GM18873 (cell line): Measurements from ENCODE around the gene ANKRD13D.
A peak's percentile ranks its signal among the peaks of the same experiment; 100 is the strongest.

ENCODE experiments used
- ATAC-seq: cut with Tn5 transposase; IDR thresholded peaks from one replicate; pipeline ENCODE4 v1.9.1; 2021; ENCODE audit warnings: mild to moderate bottlenecking, moderate library complexity, moderate number of reproducible peaks; ENCODE audit not compliant: unreplicated experiment, low FRiP score

Gene ANKRD13D

DNA sequence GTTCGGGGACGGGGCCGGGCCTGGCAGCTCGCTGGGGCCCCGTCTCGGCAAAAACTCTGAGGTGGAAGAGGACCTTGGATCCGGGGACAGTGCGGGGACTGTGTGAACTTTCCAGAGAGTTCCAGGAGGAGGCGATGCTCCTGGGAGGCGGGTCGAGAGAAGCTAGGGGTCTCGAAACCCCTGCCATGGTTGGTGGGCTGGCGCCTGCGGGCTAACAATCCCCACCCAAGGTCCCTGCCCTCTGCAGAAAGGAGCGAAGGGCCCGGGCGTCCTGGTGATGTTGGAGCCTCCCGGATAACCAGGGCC, 27.5 kb upstream of the ANKRD13D start:
- ATAC-seq, result no peak

DNA sequence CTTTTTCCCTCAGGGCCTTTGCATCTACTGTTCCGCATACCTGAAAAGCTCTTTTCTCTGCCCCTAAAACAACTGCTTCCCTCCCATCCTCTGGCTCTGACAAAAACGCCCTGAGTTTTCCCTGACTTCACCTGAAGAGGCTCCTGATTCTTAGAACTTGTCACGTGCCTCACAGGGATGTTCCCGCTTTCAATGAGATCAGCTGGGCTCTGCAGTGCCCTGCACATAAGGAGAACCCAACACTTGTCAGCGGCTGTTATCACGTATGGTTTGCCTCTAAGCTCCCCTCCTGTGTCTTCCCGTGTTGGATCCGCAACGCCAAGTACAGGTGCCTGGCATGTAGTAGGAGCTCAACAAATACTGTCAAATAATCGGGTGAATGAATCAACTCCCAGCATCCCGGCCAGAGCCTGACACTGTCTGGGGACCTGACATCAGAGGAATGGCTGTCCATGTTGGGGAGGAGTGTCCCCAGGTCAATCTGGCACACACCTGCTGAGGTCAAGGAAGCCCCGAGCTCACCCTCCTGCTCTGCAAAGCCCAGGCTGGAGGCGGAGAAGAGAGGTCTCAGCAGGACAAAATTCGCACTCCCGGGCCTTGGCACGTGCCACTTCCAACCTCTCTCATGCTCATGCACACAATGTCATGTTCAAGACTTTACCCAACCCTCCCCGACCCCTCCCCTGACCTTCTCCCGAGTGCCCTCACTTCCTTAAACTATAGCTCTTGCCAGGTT, 27.0 kb upstream of the ANKRD13D start:
- ATAC-seq, result no peak

DNA sequence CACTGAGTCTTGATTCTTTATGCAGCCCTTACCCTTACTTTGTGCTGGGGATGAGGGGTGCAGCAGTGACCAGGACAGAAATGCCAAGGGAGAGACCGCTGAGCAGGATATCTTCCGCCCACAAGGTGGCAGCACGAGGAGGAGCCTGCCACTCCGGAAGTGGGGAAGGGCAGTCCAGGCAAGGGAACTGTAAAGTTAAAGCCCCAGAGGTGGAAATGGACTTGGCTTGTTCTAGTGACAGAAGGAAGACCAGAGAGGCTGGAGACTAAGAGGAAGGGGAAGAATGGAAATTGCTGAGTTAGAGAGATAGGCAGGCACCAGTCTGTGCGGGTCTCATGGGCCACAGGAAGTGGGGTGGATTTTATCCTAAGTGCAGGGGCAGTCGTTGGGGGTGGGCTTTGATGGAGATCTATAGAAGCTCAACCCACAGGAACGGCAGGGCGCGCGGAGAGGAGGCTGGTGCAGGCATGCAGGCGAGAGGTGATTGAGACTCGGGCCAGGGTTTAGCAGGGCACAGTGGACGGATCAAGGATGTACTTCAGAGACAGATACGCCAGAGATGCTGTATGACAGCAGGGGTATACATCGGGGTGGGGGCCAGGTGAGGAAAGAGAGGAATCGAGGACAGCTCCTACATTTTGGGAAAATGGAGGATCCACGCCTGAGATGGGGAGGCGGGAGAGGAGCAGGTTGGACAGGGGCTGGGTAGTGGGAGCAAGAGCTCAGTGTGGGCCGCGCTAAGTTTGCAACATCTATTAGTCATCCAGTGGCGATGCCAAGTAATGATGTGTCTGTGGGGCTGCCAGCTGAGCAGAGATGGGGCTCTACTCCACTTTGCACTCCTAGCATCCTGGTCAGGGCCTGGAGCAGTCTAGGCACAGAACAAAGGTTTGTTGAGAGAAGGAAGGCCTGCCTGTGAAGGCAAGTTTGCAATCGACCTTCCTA, 26.1 kb upstream of the ANKRD13D start:
- no peak for ATAC-seq

DNA sequence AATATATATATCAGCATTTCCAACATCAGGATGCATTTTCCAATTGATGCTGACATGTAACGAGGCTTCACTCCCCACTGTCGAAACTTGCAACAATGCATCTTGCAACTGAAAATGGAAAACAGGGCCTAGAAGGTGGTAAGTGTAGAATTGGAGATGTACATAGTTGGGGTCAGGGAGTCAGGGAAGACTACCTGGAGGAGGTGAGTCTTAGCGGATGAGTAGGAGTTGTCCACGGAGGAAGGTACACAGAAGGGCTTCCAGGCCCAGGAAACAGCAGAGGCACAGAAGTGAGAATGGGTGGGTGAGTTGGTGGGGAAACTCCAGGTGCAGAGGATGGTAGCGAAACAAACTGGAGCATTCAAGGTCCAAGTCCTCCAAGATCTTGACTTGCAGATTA, 24.8 kb upstream of the ANKRD13D start:
- ATAC-seq, result no peak

DNA sequence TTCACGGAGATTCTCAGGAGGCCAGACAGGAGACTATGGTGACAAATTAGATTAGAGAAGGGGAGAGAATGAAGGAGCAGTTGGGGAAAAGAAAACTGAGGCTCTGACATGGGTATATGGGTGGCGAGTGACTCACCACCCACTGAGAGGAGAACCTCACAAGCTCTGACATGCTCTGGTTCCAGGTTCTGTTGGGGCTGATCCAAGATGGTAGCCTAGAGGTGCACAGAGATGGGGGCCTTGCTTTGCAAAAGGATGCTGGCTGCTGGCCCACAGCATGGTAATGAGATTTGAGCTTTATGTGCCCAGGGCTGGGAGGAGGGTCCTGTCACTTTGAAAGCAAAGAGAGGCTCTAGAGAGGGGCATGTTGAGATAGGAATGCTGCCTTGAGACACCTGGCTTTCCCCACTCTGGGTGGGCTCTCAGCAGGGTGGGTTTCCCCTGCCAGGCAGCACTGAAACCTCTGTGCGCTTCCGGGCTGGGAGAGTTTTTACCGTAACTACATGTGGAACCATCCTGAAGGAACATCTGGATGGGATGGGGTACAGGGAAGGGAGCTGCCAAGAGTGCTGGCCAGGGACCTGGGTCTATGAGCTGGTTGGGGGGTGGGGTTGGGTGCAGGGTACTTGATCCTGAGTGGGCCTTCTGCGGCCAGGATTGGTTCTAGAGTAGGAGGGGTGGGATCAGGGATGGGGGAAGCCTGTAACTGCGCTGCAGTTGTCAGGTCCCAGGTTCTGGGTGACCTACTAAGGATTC, 24.0 kb upstream of the ANKRD13D start:
- no peak for ATAC-seq

DNA sequence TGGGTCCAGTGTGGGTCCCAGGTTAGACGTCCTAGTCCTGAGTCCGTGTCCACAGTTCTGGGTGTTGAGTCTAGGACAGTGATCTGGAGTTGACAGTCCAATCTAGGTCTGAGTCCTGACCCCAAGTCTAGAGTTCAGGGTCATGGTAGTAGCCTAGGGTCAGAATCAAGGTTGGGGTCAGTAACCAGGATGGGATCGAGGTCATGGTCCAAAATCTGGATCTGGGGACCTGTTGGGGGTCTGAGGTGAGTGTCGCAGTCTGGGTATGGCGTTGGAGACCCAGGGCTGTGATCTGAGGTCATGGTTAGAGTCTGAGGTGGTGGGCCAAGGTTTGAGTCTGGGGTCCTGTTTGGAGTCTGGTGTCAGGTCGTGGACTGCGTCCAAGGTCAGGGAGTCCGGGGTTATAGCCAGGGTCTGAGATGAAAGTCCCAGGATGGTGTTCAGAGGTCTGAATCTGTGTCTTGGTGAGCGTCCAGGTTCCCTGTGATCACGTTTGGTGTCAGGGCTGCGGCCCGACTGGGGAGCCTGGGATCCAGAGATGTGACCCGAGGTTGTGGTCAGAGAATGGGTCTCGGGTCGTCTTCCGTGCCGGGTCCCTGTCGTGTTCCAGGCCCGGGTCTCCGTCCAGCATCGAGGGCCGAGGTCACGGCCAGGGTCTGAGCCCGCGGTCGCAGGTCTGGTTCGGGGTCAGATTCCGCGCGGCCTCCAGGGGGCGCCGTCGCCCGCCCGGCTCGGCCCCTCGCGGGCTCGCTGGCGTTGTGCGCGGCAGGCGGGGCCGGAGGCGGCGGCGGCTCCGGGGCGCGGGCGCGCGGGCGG, 23.3 kb upstream of the ANKRD13D start:
- ATAC-seq, result no peak

DNA sequence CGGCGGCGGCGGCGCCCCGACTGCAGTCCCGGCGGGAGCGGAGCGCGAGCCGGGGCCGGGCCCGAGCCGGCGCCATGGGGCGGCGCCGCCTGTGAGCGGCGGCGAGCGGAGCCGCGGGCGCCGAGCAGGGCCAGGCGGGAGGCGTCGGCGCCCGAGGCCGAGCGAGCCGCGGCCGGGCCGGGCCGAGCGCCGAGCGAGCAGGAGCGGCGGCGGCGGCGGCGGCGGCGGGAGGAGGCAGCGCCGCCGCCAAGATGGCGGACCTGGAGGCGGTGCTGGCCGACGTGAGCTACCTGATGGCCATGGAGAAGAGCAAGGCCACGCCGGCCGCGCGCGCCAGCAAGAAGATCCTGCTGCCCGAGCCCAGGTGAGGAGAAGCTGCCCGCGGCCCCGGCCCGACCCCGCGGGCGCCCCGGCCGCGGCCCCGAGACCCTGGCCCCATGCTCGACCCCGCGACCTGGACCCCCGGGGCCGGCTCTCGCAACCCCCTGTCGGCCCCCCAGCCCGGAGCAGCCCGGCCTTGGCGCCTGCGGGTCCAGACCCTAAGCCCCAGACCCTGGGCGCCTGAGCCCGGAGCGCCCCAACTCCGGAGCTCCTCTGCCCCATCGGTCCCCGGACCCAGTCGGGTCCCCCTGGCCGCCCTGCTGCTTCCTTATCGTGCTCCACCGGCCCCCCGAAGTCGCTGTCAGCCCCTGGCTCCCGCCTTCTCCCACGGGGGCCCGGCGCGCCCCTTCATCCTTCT, 22.5 kb upstream of the ANKRD13D start, which contains the start of gene GRK2:
Gene GRK2, plus strand, starts transcription at position 25 of the 739 bp plus-strand sequence. Its CDS starts 227 bp downstream, at position 252.
- no peak for ATAC-seq

DNA sequence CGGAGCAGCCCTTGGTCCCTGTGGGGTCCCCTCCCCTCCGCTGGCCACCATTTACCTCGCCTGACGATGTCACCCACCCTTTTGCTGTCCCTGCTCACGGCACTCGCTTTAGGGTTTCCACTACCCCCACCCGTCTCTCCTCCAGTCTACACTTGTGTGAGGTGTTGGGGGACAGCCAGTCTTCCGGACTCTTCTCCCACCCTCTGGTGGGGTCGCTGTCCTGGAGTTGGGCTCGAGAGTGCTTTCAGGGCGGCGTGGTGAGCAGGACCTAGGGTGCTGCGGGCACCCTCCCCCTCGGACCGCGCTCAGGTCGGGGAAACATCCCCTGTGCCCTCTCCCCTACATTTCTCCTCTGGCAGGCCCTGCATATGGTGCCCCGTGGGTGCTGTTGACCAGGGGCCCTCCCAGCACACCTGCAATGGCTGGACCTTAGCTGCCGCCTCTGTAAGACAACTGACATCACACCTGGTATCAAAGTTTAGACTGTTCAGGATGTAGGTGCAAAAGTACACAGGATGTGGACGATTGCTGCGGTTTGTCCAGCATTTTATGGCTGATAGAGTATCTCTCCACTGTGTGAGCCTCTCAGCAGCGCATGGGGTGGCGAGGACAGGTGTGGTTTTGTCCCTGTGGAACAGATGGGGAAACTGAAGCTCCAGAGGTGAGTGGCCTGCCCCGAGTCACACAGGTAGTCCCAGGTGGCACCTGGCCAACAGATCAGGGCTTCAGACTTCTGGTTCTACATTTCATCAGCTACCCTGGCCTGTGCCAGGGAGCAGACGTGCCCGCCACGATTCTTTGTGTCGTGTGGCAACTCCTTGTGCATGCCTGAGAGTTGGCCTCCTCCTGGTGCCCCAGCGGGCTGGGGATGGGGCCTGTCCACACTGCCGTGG, 21.7 kb upstream of the ANKRD13D start:
- no peak for ATAC-seq

DNA sequence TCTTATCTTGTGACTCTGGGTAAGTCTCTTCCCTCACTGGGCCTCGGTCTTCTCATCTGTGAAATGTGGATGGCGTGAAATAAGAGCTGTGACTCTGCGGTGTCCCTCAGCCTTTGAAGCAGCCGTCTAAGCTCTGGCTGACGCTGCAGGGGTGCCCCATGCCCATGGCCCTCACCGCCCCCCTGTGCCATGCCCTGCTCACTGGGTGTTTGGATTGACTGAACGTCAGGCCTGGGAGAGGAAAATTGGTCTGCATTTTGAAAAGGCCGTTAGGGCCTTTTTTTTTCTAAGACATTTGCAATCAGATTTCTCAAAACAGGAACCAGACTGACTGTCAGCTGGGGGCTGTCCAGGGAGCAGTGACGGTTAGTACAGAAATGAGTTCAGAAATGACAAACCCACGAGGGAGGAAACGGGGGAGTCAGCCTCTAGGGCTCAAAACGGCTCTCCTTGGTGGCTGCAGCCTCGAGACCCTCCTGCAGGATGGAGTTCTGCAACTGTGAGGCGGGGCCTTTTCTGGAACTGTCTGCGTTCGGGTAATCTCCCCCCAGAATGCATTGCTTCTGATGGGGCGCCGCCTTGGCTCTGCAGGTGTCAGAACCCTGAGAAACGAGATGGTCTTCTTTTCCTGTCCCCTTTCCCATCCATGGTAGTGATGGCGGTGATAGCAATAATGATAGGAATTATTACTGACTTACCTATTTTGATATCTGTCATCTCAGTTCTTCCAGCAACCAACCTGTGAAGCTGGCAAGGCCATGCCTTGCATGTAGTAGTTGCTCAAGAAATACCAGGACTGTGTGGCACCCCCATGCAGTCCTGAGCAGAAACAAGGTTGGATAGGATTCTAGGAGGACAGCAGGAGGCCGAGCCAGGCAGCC, 20.8 kb upstream of the ANKRD13D start:
- ATAC-seq, result peak; percentile 34

DNA sequence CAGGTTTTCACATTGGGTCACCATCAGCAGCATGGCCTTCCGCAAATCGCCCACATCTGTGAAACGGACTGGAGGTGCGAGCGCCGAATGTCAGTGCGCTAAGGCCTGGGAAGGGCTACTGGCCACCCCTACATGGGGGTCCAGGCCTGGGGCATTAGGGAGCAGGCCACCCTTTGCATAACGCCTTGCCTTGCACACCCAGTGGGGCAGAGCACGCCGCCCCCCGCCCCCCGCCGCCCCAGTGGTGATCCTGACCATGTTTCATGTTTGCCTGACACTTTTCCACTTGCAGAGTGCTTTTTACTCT, 20.2 kb upstream of the ANKRD13D start:
- ATAC-seq, result no peak

DNA sequence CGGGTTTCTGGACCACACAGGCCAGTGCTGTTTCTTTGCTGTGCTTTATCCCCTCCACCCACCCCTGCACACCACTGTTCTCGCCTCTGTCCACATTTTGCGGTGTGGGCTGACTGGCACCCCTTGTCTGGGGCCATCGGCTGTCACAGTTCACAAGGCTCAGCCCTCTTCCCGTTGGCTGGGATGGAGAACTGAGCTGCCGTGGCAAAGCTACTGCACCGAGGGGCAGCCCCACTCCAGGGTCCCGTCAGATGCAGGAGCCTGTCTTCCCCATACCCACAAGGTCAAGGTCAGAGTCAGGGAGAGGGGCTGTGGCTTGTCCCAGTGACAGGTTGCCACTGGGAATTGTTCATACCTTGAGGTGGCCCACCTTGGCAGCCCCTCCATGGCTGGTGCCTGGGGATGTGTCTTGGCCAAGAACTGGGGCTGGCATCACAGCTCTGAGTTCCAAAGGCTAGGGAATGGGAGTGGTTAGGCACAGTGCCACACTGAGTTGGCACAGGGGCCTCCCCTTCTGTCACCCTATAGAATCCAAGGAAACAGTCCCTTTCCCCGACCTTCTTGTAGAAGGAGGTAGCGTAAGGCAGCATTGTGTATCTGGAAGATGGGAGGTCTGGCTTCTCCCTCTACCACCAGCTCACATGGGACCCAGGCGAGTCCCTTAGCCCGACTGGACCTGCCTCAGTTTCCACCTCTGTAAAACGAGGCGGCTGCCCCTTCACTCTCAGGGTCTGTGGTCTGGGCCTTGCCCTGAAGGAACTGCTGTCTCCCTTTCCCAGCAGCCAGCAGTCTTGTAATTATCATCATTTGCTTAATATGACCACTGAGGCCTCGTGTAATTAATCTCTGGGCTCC, 19.5 kb upstream of the ANKRD13D start:
- no peak for ATAC-seq

DNA sequence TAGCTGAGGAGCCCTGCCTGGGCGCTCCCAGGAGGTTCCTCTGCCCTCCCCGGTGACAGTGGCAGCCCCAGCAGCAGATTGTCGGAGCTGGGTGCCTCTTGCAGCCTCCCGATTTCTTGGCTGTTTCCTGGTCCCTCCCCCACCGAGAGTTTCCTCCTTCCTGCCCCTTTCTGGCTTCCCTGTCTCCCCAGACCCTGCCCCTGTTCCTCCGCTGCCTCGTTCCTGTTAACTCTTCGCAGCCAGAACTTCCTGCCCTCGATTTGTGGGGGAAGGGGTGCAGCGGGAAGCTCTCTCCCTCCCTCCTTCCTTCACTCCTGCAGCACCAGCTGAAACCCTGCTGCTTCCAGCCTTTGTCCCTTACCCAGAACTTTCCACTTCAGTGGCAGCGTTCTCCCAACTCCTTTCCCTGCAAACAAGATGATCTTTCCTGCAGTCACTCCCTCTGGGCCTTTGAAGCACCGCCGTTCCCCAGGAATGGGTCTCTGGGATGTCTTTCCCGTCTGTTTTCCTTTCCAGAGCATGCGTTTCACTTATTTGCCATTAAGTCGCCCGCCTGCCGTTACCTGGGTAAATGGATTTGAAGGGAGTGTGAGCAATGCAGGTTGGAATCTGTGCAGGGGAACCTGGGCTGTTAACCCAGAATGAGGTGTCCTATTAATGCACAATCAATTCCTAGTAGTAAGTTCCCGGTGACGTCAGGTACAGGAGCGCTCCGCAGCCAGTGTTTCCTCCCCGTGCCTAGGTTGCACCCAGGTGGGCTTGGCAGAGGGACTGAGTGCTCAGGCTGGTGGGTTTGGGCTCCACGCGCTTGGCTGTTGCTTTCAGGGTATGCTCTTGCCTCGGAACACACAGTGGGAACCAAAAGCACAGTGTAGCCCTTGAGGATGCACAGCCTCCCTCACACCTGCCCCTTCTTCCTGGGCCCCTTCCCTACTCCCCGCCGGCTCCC, 18.6 kb upstream of the ANKRD13D start:
- ATAC-seq, result no peak

DNA sequence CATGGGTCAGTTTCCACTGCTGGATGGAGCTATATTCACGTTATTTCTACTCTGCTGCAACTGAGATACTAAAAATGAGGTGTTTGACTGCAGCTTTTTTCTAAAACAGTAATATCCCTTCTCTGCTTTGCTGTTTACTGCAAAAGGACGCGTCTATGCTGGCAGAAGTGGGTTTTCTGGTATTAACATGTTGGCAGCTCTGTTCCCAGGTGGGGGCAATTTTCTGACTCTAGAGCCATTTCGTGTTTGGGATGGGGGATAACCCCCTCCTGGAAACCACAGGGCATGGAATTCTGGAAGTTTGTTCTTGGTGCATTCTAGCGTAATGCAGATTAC, 17.9 kb upstream of the ANKRD13D start:
- no peak for ATAC-seq

DNA sequence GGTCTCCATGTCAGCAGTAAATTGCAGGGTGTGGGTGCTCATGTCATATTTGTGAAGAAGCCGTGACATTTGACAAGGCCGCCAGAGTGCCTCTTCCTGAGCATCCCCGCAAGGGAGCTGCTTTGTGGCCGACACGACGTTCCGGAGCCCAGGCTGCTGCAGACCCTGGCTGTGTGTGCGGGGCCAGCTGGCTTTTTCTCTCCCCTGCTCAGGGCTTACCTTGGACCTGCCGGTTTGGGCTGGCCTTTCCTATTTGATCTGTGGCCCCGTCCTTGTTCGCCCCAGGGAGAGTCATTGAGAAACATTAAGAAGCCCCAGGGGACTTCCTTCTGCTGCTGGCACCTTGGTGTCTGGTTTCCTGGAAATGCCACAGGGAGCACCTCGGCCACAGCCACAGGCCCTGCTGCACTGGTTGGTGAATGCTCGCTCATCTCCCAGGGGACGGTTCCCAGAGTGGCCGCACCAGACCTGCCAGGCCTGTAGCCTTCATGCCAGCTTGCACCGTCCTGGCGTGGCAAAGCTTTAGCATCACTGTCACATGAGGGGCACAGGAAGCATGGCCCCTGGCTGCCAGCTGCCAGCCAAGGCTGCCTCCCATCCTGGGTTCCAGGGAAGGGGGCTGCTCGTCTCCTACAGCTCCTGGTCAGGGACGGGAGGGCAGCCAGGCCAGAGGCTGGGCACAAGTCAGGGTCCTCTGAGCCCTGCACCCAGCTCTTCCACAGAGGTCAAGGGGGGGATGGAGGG, 17.4 kb upstream of the ANKRD13D start:
- no peak for ATAC-seq
